IgD-negative memory B cell (primary cell): ENCODE measurements around the gene C3orf70. TPM values are rescaled to one million over a fixed set of nuclear protein-coding genes. Genes with fewer than 3 reads are reported as not detected.
"Not testable (repeated sequence)": the region's sequence is repeated elsewhere in the genome, so short reads cannot be mapped to it uniquely, and the experiment has no call there.

Experiments used
- H3K27ac Mint-ChIP-seq, 3 donors: one replicate each; pipeline ENCODE4 v1.8.0; 2020 to 2022; ENCODE audit warnings: mild to moderate bottlenecking in 3 of 3, mixed read lengths in 3 of 3, moderate library complexity in 1 of 3
- H3K27me3 Mint-ChIP-seq: one replicate; pipeline ENCODE4 v1.8.0; 2021; ENCODE audit warnings: mixed read lengths
- H3K36me3 Mint-ChIP-seq: one replicate; pipeline ENCODE4 v1.8.0; 2020; ENCODE audit warnings: mild to moderate bottlenecking, mixed read lengths
- H3K4me1 Mint-ChIP-seq, 3 donors: one replicate each; pipeline ENCODE4 v1.8.0; 2020 to 2022; ENCODE audit warnings: mixed read lengths in 3 of 3, mild to moderate bottlenecking in 1 of 3
- H3K4me3 Mint-ChIP-seq, 4 donors: one replicate each; pipeline ENCODE4 v1.8.0; 2020 to 2022; ENCODE audit warnings: mild to moderate bottlenecking in 4 of 4, mixed read lengths in 4 of 4, moderate library complexity in 3 of 4
- H3K9me3 Mint-ChIP-seq, 3 donors: one replicate each; pipeline ENCODE4 v1.8.0; 2020 to 2021; ENCODE audit warnings: mixed read lengths in 3 of 3, mild to moderate bottlenecking in 1 of 3
- polyA plus RNA-seq: library from polyadenylated mRNA; unstranded; fragments of 300-500 nt; fragmentation: Illumina TruSeq; gene quantifications from one replicate; pipeline ENCODE4 v1.2.3, GENCODE V29; 2021

Gene C3orf70
- polyA plus RNA-seq, 1 donor from 2014 or later = 0.10 TPM

GRCh38 chr3:185129083-185129482 lies 23.8 kb downstream of the C3orf70 start:
- Mint-ChIP-seq H3K4me3 (no peak overlapping the region), H3K27ac (no peak overlapping the region)

GRCh38 chr3:185126201-185126600 lies 26.7 kb downstream of the C3orf70 start:
- peaks cover 5% of the 10 kb centered on the region for H3K27me3 Mint-ChIP-seq
- no peak overlapping the region for H3K27ac Mint-ChIP-seq
- no peaks in the 10 kb centered on the region for H3K4me1 Mint-ChIP-seq
- H3K9me3 Mint-ChIP-seq = no peaks in the 10 kb centered on the region
- no peaks in the 10 kb centered on the region for H3K36me3 Mint-ChIP-seq
- no peak overlapping the region for H3K4me3 Mint-ChIP-seq

More at GRCh38 chr3:185129083-185129482, 23.8 kb downstream of the C3orf70 start:
- Mint-ChIP-seq H3K9me3 (peaks cover 0 to 3% (median 0%) of the 10 kb centered on the region in 3 donors), H3K4me1 (peaks cover 0 to 2% (median 0%) of the 10 kb centered on the region in 3 donors), H3K36me3 (peaks cover 2% of the 10 kb centered on the region), H3K27me3 (peaks cover 5% of the 10 kb centered on the region)

DNA sequence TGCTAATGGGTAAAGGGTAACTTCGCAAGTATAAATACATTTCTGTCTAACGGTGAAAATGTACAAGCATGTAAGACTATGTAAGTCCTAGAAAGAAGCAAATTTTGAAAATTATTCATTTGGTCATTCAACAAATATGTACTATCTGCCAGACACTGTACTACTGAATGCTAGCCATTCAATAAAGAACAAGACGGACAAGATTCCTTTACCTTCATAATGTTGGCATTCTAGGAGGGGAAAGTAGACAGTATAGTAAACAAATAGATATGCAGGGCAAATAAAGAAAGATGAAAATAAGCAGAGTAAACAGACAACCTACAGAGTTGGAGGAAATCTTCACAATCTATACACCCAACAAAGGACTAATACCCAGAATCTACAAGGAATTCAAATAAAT lies 32.7 kb downstream of the C3orf70 start:
- Mint-ChIP-seq H3K36me3 (no peaks in the 10 kb centered on the region), H3K4me3 (peak overlapping the region in 1 of 4 donors; percentile 42), H3K27me3 (no peaks in the 10 kb centered on the region), H3K9me3 (no peaks in the 10 kb centered on the region), H3K4me1 (no peaks in the 10 kb centered on the region), H3K27ac (no peak overlapping the region)

DNA sequence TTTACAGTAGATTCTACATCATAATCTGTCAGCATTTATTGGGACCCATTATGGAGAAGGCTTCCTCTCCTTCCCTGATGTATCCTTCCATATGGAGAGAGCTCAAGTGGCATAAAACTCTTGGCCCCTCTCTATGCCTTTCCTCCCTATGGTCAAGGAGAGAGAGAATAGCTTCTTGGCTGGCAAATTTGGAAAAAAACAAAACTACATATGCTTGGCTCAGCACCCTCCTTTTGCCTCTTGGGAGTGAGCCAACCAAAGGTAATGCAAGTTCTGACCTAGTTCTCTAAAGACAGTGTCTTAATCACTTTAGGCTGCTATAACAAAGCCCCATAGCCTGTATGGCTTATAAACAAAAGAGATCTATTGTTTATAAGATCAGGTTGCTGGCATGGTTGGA lies 37.5 kb downstream of the C3orf70 start:
- Mint-ChIP-seq H3K9me3 (peaks cover 0 to 7% (median 0%) of the 10 kb centered on the region in 3 donors), H3K27ac (no peak overlapping the region), H3K36me3 (no peaks in the 10 kb centered on the region), H3K4me1 (no peaks in the 10 kb centered on the region), H3K27me3 (peaks cover 5% of the 10 kb centered on the region), H3K4me3 (no peak overlapping the region)

- Mint-ChIP-seq H3K4me1 (no peaks in the 10 kb centered on the region), H3K36me3 (no peaks in the 10 kb centered on the region)
Measured at GRCh38 chr3:185114756-185115155, 38.1 kb downstream of the C3orf70 start.

GRCh38 chr3:185112186-185112585 lies 40.7 kb downstream of the C3orf70 start:
- peaks cover 0 to 10% (median 0%) of the 10 kb centered on the region in 3 donors for H3K9me3 Mint-ChIP-seq
- no peaks in the 10 kb centered on the region for H3K36me3 Mint-ChIP-seq
- no peaks in the 10 kb centered on the region for H3K4me1 Mint-ChIP-seq
- H3K4me3 Mint-ChIP-seq = no peak overlapping the region
- no peak overlapping the region for H3K27ac Mint-ChIP-seq
- H3K27me3 Mint-ChIP-seq = peaks cover 6% of the 10 kb centered on the region

More at GRCh38 chr3:185114756-185115155, 38.1 kb downstream of the C3orf70 start:
- Mint-ChIP-seq H3K4me3 (no peak overlapping the region), H3K27me3 (peaks cover 5% of the 10 kb centered on the region), H3K27ac (no peak overlapping the region), H3K9me3 (peaks cover 0 to 8% (median 0%) of the 10 kb centered on the region in 3 donors)

DNA sequence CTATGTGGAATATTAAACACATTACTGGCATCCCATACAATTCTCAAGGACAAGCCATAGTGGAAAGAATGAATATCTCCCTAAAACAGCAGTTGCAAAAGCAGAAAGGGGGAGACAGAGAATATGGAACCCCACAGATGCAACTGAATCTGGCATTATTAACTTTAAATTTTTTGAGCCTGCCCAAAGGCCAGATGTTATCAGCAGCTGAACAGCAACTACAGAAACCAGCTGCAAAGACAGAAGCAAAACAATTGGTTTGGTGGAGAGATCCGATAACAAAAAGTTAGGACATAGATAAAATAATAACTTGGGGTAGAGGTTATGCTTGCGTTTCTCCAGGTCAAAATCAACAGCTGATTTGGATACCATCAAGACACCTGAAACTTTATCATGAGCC lies 43.8 kb downstream of the C3orf70 start:
- H3K36me3 Mint-ChIP-seq, H3K27ac Mint-ChIP-seq, H3K4me3 Mint-ChIP-seq, H3K27me3 Mint-ChIP-seq, H3K4me1 Mint-ChIP-seq: not testable (repeated sequence)
- peaks cover 3 to 21% (median 20%) of the 10 kb centered on the region in 3 donors for H3K9me3 Mint-ChIP-seq

DNA sequence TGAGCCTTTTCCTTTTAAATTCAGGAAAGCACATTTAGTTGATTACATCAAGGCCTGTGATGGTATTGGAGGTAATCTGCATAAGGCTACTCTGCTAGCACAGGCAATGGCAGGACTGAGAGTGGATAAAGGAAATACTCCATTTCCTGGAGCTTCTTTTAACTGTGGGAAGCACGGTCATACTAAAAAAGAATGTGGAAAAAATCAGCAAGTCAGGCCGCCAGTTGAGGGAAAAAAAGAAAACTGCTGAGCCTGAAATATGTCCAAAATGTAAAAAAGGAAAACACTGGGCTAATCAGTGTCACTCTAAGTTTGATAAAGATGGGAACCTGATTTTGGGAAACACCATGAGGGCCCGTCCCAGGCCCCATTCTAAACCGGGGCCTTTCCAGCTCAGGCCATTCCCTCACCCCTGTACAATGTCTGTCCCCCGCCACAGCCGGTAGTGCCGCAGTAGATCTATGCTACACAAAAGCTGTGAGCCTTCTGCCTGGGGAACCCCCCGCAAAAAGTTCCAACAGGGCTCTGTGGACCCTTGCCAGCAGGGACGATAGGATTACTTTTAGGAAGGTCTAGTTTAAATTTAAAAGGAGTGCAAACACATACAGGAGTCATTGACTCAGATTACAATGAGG lies 46.5 kb downstream of the C3orf70 start:
- H3K27me3 Mint-ChIP-seq, H3K4me3 Mint-ChIP-seq, H3K4me1 Mint-ChIP-seq, H3K36me3 Mint-ChIP-seq, H3K27ac Mint-ChIP-seq: not testable (repeated sequence)
- peaks cover 4 to 26% (median 23%) of the 10 kb centered on the region in 3 donors for H3K9me3 Mint-ChIP-seq

DNA sequence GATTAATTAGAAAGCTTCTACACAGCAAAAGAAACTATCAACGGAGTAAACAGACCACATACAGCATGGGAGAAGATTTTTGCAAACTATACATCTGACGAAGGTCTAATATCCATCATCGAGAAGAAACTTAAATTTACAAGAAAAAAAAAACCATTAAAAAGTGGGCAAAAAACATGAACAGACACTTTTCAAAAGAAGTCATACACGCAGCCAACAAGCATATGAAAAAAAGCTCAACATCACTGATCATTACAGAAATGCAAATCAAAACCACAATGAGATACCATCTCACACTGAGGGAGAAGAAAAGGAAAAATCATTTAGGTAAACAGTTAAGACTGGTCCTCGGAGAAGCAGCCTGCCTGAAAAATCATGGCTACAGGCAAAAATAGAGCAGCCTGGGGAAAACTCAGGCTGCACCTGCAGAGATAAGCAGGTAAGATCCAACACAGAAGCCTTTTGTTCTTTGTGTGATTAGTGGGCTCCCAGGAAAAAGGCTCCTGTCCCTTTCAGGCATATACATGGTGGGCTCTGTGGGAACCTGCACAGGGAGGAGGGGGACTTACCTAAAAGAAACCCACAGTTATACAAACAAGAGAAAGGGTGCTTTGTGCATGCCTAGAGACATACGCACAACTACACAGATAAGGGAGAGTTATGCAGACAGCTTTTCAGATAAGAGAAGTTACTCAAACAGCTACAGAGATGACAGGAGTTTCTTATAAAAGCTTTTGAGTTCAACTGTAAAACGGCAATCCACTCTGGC lies 49.3 kb downstream of the C3orf70 start:
- peaks cover 2% of the 10 kb centered on the region for H3K36me3 Mint-ChIP-seq
- H3K4me3 Mint-ChIP-seq = peak overlapping the region in 1 of 4 donors; percentile 15
- peaks cover 10 to 34% (median 19%) of the 10 kb centered on the region in 3 donors for H3K9me3 Mint-ChIP-seq
- H3K4me1 Mint-ChIP-seq = no peaks in the 10 kb centered on the region
- H3K27ac Mint-ChIP-seq = no peak overlapping the region
- H3K27me3 Mint-ChIP-seq = peaks cover 11% of the 10 kb centered on the region

DNA sequence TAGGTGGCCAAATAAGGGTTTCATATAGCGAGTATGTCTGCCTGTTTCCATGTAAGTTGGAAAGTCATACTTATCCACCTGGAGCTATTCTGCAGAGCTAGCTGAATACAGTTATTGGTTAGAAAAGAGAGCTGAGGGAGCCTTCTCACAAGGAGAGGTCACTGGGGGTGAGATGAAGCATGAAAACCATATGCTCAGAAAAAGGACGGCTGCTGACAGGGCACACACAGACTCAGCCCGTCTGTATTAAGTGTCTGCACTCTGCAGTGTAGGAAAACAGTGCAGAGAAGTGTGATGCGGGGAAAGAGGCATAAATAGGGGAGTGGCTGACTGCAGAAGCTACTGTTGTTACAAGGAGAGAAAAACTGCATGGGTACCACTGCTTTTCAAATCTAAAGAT lies 58.2 kb downstream of the C3orf70 start:
- Mint-ChIP-seq H3K4me3 (no peak overlapping the region), H3K36me3 (no peaks in the 10 kb centered on the region), H3K4me1 (peaks cover 0 to 2% (median 0%) of the 10 kb centered on the region in 3 donors), H3K27me3 (peaks cover 13% of the 10 kb centered on the region), H3K9me3 (peaks cover 0 to 4% (median 0%) of the 10 kb centered on the region in 3 donors), H3K27ac (no peak overlapping the region)

DNA sequence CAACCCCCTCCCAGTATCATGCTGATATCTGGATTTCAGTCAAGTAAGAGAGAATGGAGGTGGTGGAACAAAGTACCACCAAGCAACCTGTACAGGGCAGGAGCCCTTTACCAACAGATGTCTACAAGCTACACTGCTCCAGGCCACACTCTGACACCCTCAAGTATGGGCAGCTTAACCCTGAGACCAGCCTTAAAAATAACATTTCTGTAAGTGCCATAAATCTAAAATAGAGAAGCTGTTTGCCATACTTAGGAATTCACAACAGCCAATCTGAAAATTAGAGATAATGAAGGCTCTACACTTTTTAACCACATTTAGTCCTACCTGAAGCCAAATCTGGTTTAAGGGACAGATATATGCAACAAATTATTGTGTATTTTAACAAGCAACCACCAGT lies 59.7 kb downstream of the C3orf70 start:
- no peak overlapping the region for H3K4me3 Mint-ChIP-seq

DNA sequence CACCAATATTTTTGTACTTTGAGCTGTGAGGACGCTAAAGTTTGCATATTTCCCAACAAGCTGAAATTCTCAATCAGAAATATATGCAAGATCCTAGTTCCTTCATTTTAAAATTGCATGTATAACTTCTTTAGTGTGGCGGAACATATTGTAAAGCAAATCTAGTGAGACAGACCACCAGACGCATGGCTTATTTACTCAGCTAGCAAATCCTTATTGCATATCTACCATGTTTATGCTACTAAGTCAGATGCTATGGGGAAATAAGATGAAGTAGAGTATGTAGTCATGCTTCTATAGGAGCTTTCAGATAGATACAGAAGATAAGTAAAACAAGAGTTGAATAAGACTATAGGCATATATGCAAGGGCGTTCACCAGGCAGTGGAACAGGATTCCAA lies 62.0 kb downstream of the C3orf70 start:
- Mint-ChIP-seq H3K9me3 (peaks cover 0 to 4% (median 0%) of the 10 kb centered on the region in 3 donors), H3K27me3 (peaks cover 10% of the 10 kb centered on the region), H3K36me3 (no peaks in the 10 kb centered on the region), H3K4me1 (peaks cover 0 to 2% (median 0%) of the 10 kb centered on the region in 3 donors), H3K4me3 (no peak overlapping the region), H3K27ac (no peak overlapping the region)

More for the DNA sequence above, 59.7 kb downstream of the C3orf70 start:
- Mint-ChIP-seq H3K9me3 (peaks cover 0 to 4% (median 0%) of the 10 kb centered on the region in 3 donors), H3K27me3 (peaks cover 10% of the 10 kb centered on the region), H3K27ac (no peak overlapping the region), H3K4me1 (peaks cover 0 to 2% (median 0%) of the 10 kb centered on the region in 3 donors), H3K36me3 (no peaks in the 10 kb centered on the region)

- Mint-ChIP-seq H3K4me1 (peaks cover 0 to 2% (median 0%) of the 10 kb centered on the region in 3 donors), H3K27me3 (peaks cover 12% of the 10 kb centered on the region), H3K27ac (no peak overlapping the region), H3K36me3 (no peaks in the 10 kb centered on the region), H3K9me3 (peaks cover 0 to 4% (median 0%) of the 10 kb centered on the region in 3 donors), H3K4me3 (no peak overlapping the region)
Measured at GRCh38 chr3:185089751-185090150, 63.1 kb downstream of the C3orf70 start.

- H3K4me3 Mint-ChIP-seq = no peak overlapping the region
- H3K9me3 Mint-ChIP-seq = peaks cover 0 to 4% (median 0%) of the 10 kb centered on the region in 3 donors
- no peak overlapping the region for H3K27ac Mint-ChIP-seq
- H3K4me1 Mint-ChIP-seq = peaks cover 0 to 2% (median 0%) of the 10 kb centered on the region in 3 donors
- H3K27me3 Mint-ChIP-seq = peaks cover 12% of the 10 kb centered on the region
- H3K36me3 Mint-ChIP-seq = no peaks in the 10 kb centered on the region
Measured at GRCh38 chr3:185089343-185089742, 63.5 kb downstream of the C3orf70 start.

DNA sequence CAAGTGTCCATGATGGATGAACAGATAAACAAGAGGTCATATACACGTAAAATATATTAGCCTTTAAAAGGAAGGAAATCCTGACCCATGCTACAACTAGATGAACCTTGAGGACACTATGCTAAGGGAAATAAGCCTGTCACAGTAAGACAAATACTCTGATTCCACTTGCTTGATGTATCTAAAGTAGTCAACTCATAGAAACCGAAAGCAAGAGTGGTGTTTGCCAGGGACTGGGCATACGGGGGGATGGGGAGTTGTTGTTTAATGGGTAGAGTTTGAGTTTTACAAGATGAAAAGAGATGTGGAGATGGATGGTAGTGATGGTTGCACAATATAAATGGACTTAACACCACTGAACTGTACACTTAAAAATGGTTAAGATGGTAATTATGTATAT lies 65.4 kb downstream of the C3orf70 start:
- Mint-ChIP-seq H3K27me3 (peaks cover 9% of the 10 kb centered on the region), H3K27ac (no peak overlapping the region), H3K4me3 (no peak overlapping the region), H3K36me3 (no peaks in the 10 kb centered on the region), H3K4me1 (no peaks in the 10 kb centered on the region), H3K9me3 (peaks cover 0 to 4% (median 0%) of the 10 kb centered on the region in 3 donors)
